ENCODE measurements around the gene CEP97. TPM values are rescaled to one million over a fixed set of nuclear protein-coding genes. Genes with fewer than 3 reads are reported as not detected.

Gene CEP97
- 10 to 100 TPM in 1 of 4 donors, 1 to 10 TPM in 3; 1.1 to 22.1 (median 6.1) TPM for total RNA-seq

- H3K4me1 ChIP-seq = peaks cover 0 to 16% (median 6%) of the 10 kb centered on the region in 4 donors
- peak; percentile 90 for DNase-seq
- TF ChIP-seq POLR2AphosphoS5 (IDR thresholded peaks at IDR 0.05) (peak in 1 of 3 donors; percentile 46), EP300 (IDR thresholded peaks at IDR 0.05; ENCODE audit: low read depth) (no peak)
- intact Hi-C loops (cut with DNase I; ENCODE audit: low total_unique reads) (no loop called here), in situ Hi-C loops (cut with MboI; ENCODE audit: low pct_ligation_motif_present in 1 of 4, low pct_unique_long_range_greater_than_20kb in 1 of 4, low sequenced_read_pairs in 3 of 4) (no loop called here)
- H3K36me3 ChIP-seq = peaks cover 0 to 4% (median 0%) of the 10 kb centered on the region in 4 donors
- H3K27ac ChIP-seq = peak within 1 kb of the TSS; percentile 79 to 84 (median 81)
- H3K9me3 ChIP-seq = no peaks in the 10 kb centered on the region
- WGBS, 2 donors (ENCODE audit: low coverage in 1 of 2) = 2% methylated on average over 43 of the region's 49 CpGs; no CpG with 5 or more reads in 1 of the 2 donors
- no peaks in the 10 kb centered on the region for H3K27me3 ChIP-seq
- H3K4me3 ChIP-seq = peak within 1 kb of the TSS; percentile 53 to 78 (median 62)
Observed at GRCh38 chr3:101724329-101725193, at the start of gene CEP97. Gene CEP97 (plus strand): TSS chr3:101724614. CDS start chr3:101724677, 63 bp downstream.

- H3K27ac ChIP-seq = peak overlapping the region; percentile 98 to 100 (median 98)
- in situ Hi-C loops (cut with MboI; ENCODE audit: low pct_ligation_motif_present in 1 of 4, low pct_unique_long_range_greater_than_20kb in 1 of 4, low sequenced_read_pairs in 3 of 4) (no loop called here), intact Hi-C loops (cut with DNase I; ENCODE audit: low total_unique reads) (no loop called here)
- 4 to 6% methylated on average over 16 to 27 of the region's 27 CpGs for WGBS, 2 donors (ENCODE audit: low coverage in 1 of 2)
- no peaks in the 10 kb centered on the region for H3K9me3 ChIP-seq
- peaks cover 0 to 10% (median 0%) of the 10 kb centered on the region in 4 donors for H3K36me3 ChIP-seq
- no peak for TF ChIP-seq POLR2AphosphoS5 (IDR thresholded peaks at IDR 0.05)
- no peak for TF ChIP-seq CTCF (IDR thresholded peaks at IDR 0.05)
- TF ChIP-seq POLR2A (IDR thresholded peaks at IDR 0.05) = no peak
- no peak for TF ChIP-seq EP300 (IDR thresholded peaks at IDR 0.05; ENCODE audit: low read depth)
- peak; percentile 30 for DNase-seq
- H3K4me3 ChIP-seq = peak overlapping the region; percentile 80 to 94 (median 92)
- no peaks in the 10 kb centered on the region for H3K27me3 ChIP-seq
- peaks cover 11 to 27% (median 19%) of the 10 kb centered on the region in 4 donors for H3K4me1 ChIP-seq
Observed at GRCh38 chr3:101675709-101676215, 48.7 kb upstream of the CEP97 start.

- H3K4me1 ChIP-seq = peaks cover 11 to 27% (median 19%) of the 10 kb centered on the region in 4 donors
- no peaks in the 10 kb centered on the region for H3K27me3 ChIP-seq
- 1% methylated on average over 33 of the region's 57 CpGs; no CpG with 5 or more reads in 1 of the 2 donors for WGBS, 2 donors (ENCODE audit: low coverage in 1 of 2)
- peak; percentile 96 for DNase-seq
- H3K36me3 ChIP-seq = peaks cover 0 to 11% (median under 1%) of the 10 kb centered on the region in 4 donors
- intact Hi-C loops (cut with DNase I; ENCODE audit: low total_unique reads) (no loop called here), in situ Hi-C loops (cut with MboI; ENCODE audit: low pct_ligation_motif_present in 1 of 4, low pct_unique_long_range_greater_than_20kb in 1 of 4, low sequenced_read_pairs in 3 of 4) (no loop called here)
- TF ChIP-seq POLR2AphosphoS5 (IDR thresholded peaks at IDR 0.05) (peak; percentile 86 to 89 (median 88)), EP300 (IDR thresholded peaks at IDR 0.05; ENCODE audit: low read depth) (no peak), CTCF (IDR thresholded peaks at IDR 0.05) (peak in 1 of 5 experiments; percentile 8), POLR2A (IDR thresholded peaks at IDR 0.05) (peak; percentile 35)
- H3K9me3 ChIP-seq = no peaks in the 10 kb centered on the region
- peak overlapping the region; percentile 98 to 100 (median 98) for H3K27ac ChIP-seq
- H3K4me3 ChIP-seq = peak overlapping the region; percentile 80 to 94 (median 92)
Observed at GRCh38 chr3:101676216-101676764, 48.1 kb upstream of the CEP97 start.

GRCh38 chr3:101676765-101677435, 47.5 kb upstream of the CEP97 start, which contains the start of gene ZBTB11:
Gene ZBTB11 (minus strand): TSS chr3:101677132. CDS start chr3:101676914, 218 bp downstream.
- peaks cover 0 to 17% (median 3%) of the 10 kb centered on the region in 4 donors for H3K36me3 ChIP-seq
- no peaks in the 10 kb centered on the region for H3K9me3 ChIP-seq
- WGBS, 2 donors (ENCODE audit: low coverage in 1 of 2) = 0% methylated on average over 4 to 48 of the region's 57 CpGs
- DNase-seq = peak; percentile 100
- H3K27me3 ChIP-seq = no peaks in the 10 kb centered on the region
- peak within 1 kb of the TSS; percentile 98 to 100 (median 98) for H3K27ac ChIP-seq
- H3K4me3 ChIP-seq = peak within 1 kb of the TSS; percentile 80 to 94 (median 92)
- in situ Hi-C loops (cut with MboI; ENCODE audit: low pct_ligation_motif_present in 1 of 4, low pct_unique_long_range_greater_than_20kb in 1 of 4, low sequenced_read_pairs in 3 of 4) = no loop called here
- H3K4me1 ChIP-seq = peaks cover 11 to 27% (median 19%) of the 10 kb centered on the region in 4 donors
- TF ChIP-seq POLR2AphosphoS5 (IDR thresholded peaks at IDR 0.05) (peak; percentile 96 to 98 (median 97)), CTCF (IDR thresholded peaks at IDR 0.05) (peak in 4 of 5 experiments; percentile 18 to 51 (median 38)), POLR2A (IDR thresholded peaks at IDR 0.05) (peak; percentile 81), EP300 (IDR thresholded peaks at IDR 0.05; ENCODE audit: low read depth) (no peak)
- intact Hi-C loops (cut with DNase I; ENCODE audit: low total_unique reads) = no loop called here
